Measurements from ENCODE around the gene MYO1E.

MYO1E gene

DNA sequence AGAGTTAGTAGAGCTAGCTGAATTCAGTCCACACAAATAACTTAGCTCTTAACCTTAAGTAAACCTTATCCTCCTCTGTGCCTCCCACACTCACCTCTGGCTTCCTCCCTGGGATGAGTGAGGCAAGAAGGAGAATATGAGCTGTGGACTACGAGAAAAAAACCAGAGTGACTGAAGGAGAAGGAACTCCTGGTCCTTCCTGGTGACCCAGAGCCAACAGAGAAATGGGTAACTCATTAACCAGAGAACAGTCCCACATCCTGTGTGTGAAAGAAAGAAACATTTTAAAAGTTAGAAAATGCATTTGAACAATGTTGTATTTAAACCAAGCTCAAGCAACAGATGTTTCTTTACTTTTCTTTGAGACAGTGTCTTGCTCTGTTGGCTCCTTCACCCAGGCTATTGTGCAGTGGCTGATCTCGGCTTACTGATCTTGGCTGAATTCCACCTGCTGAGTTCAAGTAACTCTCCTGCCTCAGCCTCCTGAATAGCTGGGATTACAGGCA, 37.8 kb upstream of the MYO1E start:
- Histone ChIP-seq H3K79me2 (ENCODE audit: control insufficient read depth, low read length) (peaks cover 4% of the 10 kb centered on the region; the same call in 1 of the 2 replicates), H3K9me3 (ENCODE audit: control insufficient read depth, insufficient read depth, low read length) (no peaks in the 10 kb centered on the region), H3K27ac (ENCODE audit: low read depth, low read length) (peak overlapping the region; percentile 96), H3K27me3 (ENCODE audit: control insufficient read depth, low read length) (no peaks in the 10 kb centered on the region), H3K9me2 (replicated peaks; ENCODE audit: control insufficient read depth, low read length) (no peaks in the 10 kb centered on the region), H3F3A (ENCODE audit: control insufficient read depth, insufficient read depth) (peaks cover 47% of the 10 kb centered on the region), H3K4me2 (ENCODE audit: low read length) (peak overlapping the region; percentile 75), H3K4me3 (ENCODE audit: low read length) (peak overlapping the region; percentile 46), H4K20me1 (ENCODE audit: control insufficient read depth, insufficient read depth, low read depth, low read length) (no peaks in the 10 kb centered on the region), H3K36me3 (ENCODE audit: control insufficient read depth, low read length) (no peaks in the 10 kb centered on the region), H3K4me1 (ENCODE audit: control insufficient read depth, low read length) (peaks cover 89% of the 10 kb centered on the region)
- TF ChIP-seq, protein P1, sequence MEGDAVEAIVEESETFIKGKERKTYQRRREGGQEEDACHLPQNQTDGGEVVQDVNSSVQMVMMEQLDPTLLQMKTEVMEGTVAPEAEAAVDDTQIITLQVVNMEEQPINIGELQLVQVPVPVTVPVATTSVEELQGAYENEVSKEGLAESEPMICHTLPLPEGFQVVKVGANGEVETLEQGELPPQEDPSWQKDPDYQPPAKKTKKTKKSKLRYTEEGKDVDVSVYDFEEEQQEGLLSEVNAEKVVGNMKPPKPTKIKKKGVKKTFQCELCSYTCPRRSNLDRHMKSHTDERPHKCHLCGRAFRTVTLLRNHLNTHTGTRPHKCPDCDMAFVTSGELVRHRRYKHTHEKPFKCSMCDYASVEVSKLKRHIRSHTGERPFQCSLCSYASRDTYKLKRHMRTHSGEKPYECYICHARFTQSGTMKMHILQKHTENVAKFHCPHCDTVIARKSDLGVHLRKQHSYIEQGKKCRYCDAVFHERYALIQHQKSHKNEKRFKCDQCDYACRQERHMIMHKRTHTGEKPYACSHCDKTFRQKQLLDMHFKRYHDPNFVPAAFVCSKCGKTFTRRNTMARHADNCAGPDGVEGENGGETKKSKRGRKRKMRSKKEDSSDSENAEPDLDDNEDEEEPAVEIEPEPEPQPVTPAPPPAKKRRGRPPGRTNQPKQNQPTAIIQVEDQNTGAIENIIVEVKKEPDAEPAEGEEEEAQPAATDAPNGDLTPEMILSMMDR (IDR thresholded peaks at IDR 0.05; ENCODE audit: low read depth, low read length, poor library complexity, severe bottlenecking): no peak
- TF ChIP-seq EZH2phosphoT487 (IDR thresholded peaks at IDR 0.05; ENCODE audit: borderline replicate concordance, low read length): no peak

DNA sequence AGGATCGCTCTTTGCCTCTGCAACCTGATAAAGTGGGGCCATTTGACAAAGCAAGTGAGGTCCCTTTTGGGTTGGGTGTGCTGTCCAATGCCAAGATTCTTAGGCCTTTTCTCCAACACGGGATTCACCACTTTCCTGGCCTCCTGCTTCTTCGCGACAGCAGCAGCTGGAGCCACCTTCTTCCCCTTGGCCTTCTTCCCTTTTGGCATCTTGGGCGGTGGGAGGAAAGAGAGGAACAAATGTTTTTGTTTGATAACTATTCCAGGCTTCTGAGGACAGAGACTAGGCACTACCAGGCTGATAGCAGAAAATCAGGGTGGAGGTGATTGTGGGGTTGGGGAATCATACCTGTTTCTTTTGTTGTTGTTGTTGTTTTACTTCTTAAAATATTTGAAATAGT, 35.3 kb upstream of the MYO1E start:
- Histone ChIP-seq H3K79me2 (ENCODE audit: control insufficient read depth, low read length) (peaks cover 4% of the 10 kb centered on the region; the same call in 1 of the 2 replicates), H3K27ac (ENCODE audit: low read depth, low read length) (peak overlapping the region; percentile 82), H3K27me3 (ENCODE audit: control insufficient read depth, low read length) (no peaks in the 10 kb centered on the region), H4K20me1 (ENCODE audit: control insufficient read depth, insufficient read depth, low read depth, low read length) (no peaks in the 10 kb centered on the region), H3K36me3 (ENCODE audit: control insufficient read depth, low read length) (no peaks in the 10 kb centered on the region; the same call in 1 of the 2 replicates), H3K9me2 (replicated peaks; ENCODE audit: control insufficient read depth, low read length) (no peaks in the 10 kb centered on the region), H3K4me3 (ENCODE audit: low read length) (peak overlapping the region; percentile 57), H3K9me3 (ENCODE audit: control insufficient read depth, insufficient read depth, low read length) (no peaks in the 10 kb centered on the region), H3F3A (ENCODE audit: control insufficient read depth, insufficient read depth) (peaks cover 43% of the 10 kb centered on the region), H3K4me1 (ENCODE audit: control insufficient read depth, low read length) (peaks cover 97% of the 10 kb centered on the region), H3K4me2 (ENCODE audit: low read length) (peak overlapping the region; percentile 67)
- TF ChIP-seq, protein P1 (IDR thresholded peaks at IDR 0.05; ENCODE audit: low read depth, low read length, poor library complexity, severe bottlenecking): no peak
- no peak for TF ChIP-seq EZH2phosphoT487 (IDR thresholded peaks at IDR 0.05; ENCODE audit: borderline replicate concordance, low read length)

DNA sequence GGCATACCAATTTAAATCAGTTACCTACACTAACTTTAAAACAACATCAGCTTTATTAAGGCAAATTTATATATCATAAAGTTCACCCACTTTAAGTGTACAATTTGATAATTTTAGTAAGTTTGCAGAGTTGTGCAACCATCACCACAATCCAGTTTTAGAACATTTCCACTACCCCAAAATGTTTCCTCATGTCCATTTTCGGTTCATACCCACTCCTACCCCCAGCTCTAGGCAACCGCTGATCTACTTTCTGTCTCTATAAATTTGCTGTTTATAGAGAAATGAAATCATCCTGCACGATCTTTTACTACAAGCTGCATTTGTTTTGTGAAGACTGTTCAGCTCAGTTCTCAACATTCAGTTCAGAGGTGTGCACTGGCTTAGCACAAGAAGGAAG, 33.8 kb upstream of the MYO1E start:
- Histone ChIP-seq H3K9me3 (ENCODE audit: control insufficient read depth, insufficient read depth, low read length) (no peaks in the 10 kb centered on the region), H4K20me1 (ENCODE audit: control insufficient read depth, insufficient read depth, low read depth, low read length) (no peaks in the 10 kb centered on the region), H3F3A (ENCODE audit: control insufficient read depth, insufficient read depth) (peaks cover 35% of the 10 kb centered on the region), H3K27me3 (ENCODE audit: control insufficient read depth, low read length) (no peaks in the 10 kb centered on the region), H3K4me3 (ENCODE audit: low read length) (peak overlapping the region; percentile 57), H3K79me2 (ENCODE audit: control insufficient read depth, low read length) (peaks cover 4% of the 10 kb centered on the region; the same call in 1 of the 2 replicates), H3K4me1 (ENCODE audit: control insufficient read depth, low read length) (peaks cover 92% of the 10 kb centered on the region), H3K27ac (ENCODE audit: low read depth, low read length) (peak overlapping the region; percentile 82), H3K9me2 (replicated peaks; ENCODE audit: control insufficient read depth, low read length) (no peaks in the 10 kb centered on the region), H3K36me3 (ENCODE audit: control insufficient read depth, low read length) (no peaks in the 10 kb centered on the region; the same call in 1 of the 2 replicates), H3K4me2 (ENCODE audit: low read length) (peak overlapping the region; percentile 67)
- TF ChIP-seq, protein P1 (IDR thresholded peaks at IDR 0.05; ENCODE audit: low read depth, low read length, poor library complexity, severe bottlenecking): no peak
- TF ChIP-seq EZH2phosphoT487 (IDR thresholded peaks at IDR 0.05; ENCODE audit: borderline replicate concordance, low read length): no peak
